OCI-M2 (cell line): ENCODE results near the gene PRIMA1.

Source experiments
- DNase-seq: peaks from one replicate; lab custom pipeline; 2025; ENCODE audit not compliant: unreplicated experiment; lab: John Stamatoyannopoulos, UW

Gene PRIMA1

DNA sequence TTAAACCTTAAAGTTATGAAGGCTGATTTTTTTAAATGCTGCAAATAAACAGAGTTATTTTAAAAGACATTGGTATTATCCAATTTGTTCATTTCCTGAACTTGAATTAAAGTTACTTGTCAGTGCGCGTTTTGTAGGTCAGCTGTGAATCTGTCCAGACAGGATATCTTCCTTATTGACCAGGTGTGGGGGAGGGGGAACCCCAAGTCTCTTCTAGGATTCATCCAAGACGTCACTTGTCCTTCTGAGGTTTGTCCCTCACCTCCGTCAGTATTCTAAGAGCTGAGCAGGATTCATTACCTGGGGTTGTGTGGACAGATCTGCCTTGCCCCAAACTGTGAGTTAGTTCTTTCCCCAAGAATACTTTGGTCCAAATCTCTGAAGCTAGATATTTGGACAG is 8.8 kb upstream of the PRIMA1 start:
- DNase-seq = no peak

DNA sequence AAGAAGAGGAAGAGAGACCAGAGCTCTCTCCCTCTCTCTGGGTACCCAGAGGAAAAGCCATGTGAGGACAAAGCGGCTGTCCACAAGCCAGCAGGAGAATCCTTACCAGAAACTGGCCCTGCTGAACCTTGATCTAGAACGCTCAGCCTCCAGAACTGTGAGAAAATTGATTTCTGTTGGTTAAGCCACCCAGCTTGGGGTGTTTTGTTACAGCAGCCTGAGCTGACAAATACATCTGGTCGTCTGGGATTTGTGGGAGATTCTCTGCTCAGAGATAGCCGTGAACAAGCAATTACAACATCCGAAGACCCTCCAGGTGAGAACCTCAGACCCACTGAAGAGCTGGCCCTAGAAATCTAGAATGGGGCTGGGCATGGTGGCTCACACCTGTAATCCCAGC is 6.5 kb upstream of the PRIMA1 start:
- no peak for DNase-seq

DNA sequence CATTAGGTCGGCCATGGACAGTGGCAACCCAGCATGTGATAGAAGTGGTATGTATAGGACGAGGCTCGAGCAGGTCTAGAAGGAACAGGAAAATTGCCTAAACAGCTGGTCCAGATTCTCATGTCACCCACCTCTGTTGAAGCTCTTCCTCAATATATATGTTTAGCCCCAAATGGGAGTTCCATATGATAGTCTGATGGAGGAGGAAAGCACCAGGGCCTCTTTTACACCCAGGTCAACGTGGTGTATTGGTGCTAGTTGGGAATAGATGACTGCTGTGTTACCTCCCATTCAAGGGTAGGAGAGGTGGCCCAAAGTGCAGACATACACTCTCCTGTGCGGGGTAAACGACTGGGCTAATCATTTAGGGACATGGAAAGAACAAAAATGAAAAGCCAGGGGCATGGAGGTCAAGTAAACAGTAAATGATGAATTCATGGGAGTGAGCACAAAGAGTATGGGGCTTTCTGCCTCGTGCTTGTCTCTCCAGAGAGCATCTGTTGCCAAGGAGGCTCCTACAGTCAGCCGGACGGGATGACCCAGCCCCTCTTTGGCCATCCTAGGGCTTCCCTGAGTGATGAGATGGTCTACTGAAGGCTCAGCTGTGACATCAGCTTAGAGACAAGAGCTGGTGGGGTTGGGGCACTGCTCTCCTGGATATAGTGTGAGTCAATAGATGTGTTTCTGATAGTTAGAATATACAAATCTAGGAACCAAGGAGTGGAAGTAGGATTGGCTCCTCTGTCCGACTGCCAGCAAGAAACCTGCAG is 5.5 kb upstream of the PRIMA1 start:
- DNase-seq = no peak

DNA sequence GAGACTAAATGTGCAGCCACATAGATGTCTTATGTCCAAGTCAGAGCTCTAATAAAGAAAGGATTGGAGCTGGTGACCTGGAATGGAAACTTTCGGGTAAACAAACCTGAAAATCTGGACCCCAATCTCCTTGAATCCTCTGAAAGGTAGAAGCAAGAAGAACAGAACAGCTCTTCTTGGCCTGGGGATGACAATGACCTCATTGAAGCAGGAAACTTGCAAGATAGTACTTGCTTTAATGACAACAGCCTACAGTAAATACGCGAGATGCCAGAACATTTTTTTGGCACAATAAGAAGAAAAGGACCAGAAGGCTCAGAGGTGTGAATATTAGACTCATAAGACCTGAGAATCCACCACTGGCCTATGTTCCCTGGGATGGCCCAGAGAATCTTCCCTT is 4.1 kb upstream of the PRIMA1 start:
- DNase-seq = no peak

DNA sequence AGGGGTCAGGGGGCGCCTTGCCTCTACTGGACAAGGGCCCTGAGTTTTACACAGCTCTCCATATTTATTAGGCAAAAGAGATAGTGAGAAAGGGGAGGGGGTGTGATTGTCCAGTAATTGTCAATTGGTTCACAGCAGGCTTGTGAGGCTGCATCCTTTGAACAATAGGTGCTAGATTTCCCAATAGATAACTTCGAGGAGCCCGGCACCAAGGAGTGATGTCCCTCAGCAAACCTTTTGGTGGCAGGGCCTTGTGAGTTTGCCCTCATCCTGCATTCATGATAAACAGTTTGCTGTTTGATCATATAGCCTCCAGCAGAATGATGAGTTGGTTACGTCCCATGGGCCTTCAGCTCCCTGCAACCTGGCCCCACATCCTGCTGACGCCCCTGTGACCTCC is 2.7 kb upstream of the PRIMA1 start:
- DNase-seq = no peak

DNA sequence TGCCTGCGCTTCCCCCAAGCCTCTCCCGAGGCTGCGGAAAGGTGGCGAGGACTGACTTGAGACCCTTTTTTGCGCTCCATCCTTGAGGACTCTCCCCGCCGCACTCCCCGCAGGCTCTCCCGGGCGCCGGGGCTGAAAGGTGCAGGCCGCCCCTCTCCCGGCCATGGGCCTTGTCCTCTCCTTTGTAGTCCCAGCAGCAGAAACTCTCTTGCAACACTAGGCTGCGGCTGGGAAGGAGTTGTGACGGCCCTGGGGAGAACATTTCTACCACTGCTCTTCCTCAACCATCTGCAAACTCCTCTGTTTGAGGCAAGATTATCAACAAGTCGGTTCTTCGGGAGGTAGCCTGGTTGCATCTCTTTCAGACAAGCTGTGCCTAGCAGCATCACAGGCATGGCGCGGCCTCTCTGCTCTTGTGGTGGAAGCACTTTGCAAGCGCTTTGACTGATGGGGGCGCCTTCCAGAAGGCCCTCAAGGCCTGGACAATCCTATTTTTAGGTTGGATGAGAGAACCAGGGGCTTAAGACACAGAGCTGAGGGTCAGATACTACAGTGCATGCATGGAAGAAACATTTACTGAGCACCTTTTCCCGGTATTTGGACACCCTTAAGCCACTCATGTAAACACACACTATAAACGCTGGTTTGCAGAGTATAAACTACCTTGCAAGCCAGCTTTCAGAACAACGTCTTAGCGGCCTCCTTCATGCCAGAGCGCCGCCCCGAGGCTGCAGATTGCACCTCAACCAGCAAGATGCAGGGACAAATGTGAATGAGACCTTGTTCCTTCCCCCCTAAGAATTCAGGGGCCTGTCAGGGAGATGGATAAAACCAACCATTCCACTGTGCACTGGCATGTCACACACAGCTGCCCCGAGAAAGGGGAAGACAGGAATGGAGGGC is 1.2 kb upstream of the PRIMA1 start:
- no peak for DNase-seq

DNA sequence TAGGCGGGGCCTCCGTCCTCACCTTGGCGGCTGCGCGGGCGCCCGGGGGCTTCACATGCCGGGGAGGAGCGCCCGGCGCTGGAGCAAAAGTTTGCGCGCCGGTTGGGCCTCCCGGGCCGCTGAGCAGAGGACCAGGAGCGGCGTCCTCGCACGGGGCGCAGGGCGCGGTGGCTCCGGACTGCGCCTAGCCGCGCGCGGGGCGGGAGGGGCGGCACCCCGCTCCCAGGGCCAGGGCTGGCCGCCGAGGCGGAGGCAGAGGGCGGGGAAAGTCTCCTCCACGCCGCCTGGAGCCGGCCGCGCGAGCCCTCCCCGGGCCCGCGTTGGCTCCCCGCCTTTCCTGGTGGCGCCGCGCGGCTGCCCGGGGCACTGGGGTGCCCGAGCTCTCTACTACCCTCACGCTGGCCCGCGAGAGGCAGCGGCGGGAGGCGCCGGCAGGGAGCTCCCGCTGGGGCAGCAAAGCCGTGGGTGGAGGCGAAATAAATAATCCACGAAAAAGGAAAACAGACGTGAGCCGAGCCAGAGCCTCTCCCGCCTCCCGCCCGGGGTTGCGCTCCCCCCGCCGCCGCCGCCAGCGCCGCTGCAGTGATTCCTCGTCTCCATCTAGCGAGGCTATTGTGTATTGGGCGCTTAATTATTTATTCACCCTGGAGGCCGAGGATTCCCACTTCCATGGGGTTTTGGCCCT is 400 bp upstream of the PRIMA1 start:
- DNase-seq = no peak

DNA sequence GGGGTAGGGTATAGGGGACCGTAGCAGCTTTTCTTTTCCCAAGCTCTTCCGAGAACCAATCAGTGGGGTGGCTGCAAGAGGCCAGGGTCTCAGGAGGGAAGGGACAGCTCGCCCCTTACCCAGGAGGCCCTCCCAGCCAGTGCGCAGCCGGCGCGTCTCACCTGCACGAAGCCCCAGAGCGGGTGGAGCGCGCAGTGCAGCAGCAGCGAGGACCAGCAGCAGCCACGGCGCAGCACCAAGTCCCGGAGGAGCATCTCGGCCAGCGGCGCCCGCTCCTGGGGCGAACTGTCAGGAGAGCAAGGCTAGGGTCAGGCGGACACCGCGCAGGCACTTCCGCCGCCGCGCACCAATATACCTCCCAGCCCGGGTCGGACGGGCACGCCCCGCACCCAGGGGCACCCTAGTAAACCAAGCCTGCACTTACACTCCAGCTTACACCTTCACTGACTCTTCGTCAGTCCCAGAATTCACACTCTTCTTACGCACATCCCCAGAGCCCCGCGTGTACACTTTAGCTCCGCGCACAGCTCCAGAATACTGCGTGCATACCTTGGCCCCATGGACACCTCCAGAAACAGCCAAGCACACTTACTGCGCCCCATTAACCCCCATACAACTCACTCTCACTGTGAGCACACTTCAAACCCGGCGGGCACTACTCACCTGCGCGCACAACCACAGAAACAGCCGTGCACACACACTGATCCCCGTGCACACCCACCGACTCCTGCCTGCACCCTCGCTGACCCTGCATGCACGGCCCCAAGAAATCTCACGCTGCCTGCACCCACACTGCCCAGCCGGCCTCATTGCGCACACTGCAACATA is 606 bp downstream of the PRIMA1 start:
- DNase-seq = no peak

DNA sequence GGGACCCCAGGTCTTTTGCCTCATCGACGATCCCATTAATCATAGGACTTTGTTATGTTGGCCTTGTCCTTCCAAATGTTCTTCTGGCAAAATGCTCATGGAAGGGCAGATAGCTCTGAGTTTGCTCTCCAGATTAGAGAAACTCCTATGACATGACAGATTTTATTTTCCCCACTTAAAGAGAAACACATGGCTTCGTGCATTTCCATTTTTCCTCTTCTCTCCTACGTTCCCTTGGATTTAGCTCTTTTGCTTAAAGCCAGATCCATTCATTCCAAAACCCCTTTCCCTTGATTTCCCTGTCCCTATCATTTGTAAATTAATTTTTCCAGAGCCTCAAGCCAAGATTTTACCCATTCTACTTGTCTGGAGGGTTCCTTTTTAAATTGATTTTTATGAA is 2.9 kb downstream of the PRIMA1 start:
- no peak for DNase-seq

DNA sequence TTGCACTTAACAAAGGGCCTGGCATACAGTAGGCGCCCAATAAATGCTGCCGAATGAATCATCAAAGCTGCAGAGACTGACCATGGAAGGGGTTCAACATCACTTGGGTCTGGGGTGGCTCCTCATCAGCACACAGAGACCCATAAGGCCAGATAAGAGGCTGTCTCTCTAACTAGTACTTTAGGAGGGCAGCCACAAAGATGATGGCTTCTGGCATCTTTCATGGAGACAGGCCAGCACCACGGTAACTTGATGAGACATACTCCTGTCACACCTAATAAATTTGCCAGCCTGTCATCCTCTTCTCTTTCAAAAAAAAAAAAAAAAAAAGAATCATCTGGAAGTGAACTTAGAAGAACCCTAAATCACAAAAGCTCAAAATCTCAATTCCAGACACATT is 3.4 kb downstream of the PRIMA1 start:
- DNase-seq = no peak

DNA sequence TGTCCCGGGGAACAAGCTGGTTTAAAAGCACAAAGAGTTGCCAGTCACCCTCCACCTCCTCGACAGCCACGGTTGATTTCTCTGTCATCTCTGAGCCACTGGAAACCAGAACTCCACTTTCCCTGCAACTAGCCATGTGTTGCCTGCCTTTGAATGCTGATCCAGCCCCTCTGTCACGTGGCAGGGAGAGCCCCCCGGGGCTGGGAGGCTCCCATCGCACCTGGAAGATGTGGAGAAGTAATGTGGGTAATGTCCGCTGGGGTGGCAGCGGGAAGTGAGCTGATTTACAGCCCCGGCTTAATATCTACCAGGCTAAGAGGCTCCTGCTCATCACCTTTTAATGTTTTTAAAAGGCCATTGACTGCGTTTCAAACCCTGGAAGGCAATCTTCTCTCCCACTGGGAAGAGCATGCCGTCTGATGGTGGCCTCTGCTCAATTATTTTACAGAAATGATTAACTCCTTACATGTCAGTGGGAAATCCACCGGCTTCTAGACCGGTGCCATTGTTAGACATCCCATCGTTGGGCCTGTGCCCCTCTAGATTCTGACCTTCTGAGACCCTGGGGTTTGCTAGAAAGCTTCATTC is 7.4 kb downstream of the PRIMA1 start:
- DNase-seq = no peak

DNA sequence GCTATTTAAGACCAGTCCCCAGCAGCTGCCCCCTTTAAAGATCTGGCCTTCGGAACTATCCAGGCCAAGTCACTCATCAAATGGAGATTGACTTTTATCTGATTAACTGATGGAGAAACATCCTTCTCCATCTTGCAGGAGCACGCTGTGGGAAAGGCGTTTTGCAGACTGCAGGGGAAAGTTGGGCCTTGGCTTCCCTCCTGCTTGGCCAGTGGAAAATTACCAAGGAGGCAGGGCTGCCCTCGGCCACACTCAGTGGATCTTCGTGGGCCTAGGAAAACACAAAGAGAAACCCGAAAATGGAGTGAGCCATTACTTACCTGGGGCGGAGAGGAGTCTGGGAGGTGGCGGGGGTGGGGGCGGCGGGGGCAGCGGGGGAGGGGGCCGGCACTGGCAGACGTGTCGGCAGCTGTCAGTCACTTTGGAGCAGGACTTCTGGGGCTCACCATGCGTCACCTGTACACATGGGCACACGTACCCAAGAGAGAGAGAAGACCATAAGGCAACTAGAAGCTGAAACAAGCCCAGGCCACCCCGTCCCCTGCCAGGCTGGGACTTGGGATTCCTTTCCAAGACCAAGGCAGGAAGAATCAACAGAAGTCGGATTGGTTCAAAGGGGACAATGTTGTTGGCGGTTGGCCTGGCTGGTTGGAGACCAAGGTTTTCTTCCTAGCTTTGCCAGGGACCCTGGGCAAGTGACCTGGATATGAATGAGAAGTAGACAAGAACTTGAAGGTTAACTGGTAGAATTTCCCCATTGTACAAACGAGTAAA is 9.2 kb downstream of the PRIMA1 start:
- DNase-seq = no peak

DNA sequence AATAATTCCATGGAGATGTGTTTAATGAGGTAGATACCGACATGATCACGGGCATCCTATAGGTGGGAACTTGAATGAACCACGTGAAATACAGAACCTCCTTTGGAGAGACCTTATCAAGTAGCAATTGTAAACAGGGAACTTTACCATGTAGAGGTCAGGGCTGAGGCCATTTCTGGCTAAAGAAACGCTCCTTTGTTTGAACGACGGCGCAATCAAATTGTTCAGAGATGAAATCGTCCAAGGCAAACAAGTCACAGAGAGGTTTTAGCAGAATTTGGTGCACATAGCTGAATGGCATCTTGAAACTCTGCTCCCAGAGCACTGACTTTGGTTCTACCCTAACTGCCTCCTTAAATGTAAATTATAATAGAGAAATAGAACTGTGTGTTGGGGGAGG is 9.8 kb downstream of the PRIMA1 start:
- no peak for DNase-seq

DNA sequence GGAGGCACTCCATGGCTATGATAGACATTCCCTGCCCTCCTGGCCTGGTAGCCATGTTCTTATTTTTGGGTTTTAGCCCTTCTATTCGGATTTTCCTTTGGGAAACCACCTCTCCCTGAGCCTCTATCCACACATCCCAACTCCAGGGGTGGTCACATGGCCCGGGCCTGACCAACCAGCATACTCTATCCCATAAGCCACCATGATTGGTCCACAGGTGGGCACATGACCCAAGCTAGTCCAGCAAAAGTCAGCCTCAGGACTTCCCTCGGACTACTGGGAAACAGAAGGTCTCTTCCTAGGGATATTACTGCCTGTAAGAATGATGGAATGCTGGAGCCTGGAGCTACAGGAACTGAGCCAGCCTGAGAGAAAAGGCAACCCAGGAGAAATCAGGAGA is 12.5 kb downstream of the PRIMA1 start:
- DNase-seq = no peak

DNA sequence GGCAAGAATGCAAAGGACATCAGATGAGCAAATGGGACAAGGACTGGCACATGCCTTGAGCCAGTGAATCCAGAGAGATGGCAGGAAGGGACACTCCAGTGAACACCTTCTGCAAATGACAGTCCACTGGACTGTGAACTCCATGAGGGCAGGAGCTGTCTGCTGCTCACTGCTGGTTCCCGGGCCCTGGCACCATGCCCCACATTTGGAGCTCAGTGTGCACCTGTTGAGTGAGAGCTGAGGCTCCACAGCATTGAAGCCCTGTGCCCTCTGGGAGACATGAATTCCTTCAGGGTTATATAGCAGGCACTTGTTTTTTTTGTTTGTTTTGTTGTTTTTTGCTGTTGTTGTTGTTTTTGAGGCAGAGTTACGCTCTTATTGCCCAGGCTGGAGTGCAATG is 13.1 kb downstream of the PRIMA1 start:
- no peak for DNase-seq

DNA sequence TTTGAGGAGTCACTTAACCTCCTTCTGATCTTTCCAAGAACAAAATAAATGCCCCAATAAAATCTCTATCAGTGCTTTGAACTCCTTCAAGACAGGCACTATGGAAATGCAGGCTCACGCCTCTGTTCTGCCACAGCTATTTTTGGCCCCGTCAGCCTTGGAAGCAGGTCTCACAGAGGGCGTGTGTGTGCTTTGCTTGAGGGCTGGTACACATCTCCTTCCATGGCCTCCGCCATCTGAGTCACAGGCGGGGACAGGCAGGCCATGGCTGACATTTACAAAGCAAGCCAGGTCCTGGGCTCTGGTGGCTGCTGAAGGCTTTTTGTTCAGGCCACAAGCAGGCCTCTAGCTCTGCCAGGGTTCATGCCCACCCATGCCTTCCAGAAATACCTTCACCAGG is 16.0 kb downstream of the PRIMA1 start:
- no peak for DNase-seq

DNA sequence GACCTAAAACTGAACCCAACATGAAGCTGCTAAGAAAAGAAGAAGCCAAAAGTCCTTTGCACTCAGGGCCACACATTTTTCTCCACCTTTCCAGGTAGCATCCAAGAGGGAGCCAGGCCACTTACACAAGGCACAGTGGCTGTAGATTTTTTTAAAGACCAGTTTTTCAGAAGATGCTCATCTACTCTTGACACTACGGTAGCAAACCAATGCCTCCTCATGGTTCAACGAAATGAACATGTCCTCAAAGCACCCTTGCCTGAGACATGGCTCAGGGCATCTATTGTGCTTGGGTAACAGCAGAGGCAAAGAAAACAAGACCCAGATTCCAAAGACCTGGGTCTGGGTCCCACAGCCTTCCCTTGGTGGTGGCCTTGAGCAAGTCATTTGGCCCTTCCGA is 22.3 kb downstream of the PRIMA1 start:
- no peak for DNase-seq

DNA sequence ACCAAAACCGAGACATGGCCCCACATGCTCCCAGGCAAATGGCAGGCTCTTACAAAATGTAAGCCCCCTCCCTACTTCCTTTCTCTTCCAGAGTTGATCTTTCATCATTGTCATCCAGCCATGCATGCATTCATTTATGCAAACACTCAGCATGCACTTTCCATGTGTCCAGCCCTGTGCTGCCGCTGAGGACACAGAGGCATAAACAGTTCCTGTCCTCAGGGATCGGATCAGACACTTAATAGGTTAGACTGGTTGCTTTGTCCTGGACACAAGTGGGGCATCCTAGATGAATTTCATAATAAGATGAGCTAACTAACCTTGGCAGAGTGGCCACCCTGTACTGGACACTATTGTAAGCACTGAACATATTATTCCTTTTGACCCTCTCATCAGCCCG is 23.1 kb downstream of the PRIMA1 start:
- DNase-seq = no peak

DNA sequence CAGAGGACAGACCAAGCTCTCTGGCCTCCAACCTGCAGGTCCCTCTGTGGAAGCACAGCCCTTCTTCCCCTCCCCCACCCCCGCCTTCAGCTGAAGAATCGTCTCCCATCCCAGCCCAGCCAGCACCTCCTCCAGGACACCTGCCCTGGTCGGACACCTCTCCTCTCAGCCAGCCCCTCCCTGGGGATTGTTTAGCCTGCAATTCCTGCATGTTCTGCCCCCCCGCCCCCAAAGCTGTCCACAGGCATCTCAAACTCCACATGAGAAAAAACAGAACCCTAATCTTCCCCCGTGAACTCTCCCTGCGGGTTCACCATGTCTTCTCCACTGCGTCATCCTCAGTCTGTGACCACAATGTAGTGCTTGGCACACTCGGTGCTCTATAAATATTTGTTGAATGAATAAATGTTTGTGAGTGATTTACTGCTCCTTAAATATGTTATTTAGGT is 24.1 kb downstream of the PRIMA1 start:
- DNase-seq = no peak
